SK-N-SH (cell line): ENCODE results near the gene DERL3. TPM values are rescaled to one million over a fixed set of nuclear protein-coding genes. Genes with fewer than 3 reads are reported as not detected.

Source experiments
- CTCF ChIA-PET: fragments of 300-600, 350-600 bp; formaldehyde crosslinking; extraction: SDS; loops from one replicate; lab custom pipeline; 2021; lab: Yijun Ruan, JAX
- POLR2A ChIA-PET: fragments of 350-600 bp; sonication (Branson Sonifier 250); formaldehyde crosslinking; extraction: SDS; loops from one replicate; lab custom pipeline; 2020; ENCODE audit warnings: antibody characterized with exemption, inconsistent platforms; lab: Yijun Ruan, JAX
- DNase-seq: peaks from one replicate; pipeline ENCODE4 v3.0.0; 2012
- H2AFZ ChIP-seq: fragments of 200-600 bp; sonication (generic); 2 replicates; pipeline ENCODE4 v1.8.1; 2016; ENCODE audit warnings: antibody characterized with exemption, mild to moderate bottlenecking, low read depth
- H3F3A ChIP-seq: fragments of 200-600 bp; sonication (generic); replicated peaks from 2 replicates; pipeline ENCODE3; 2016; ENCODE audit warnings: antibody characterized with exemption, mild to moderate bottlenecking; ENCODE audit not compliant: insufficient read depth
- H3K27ac ChIP-seq, 2 experiments: fragments of 200-500 bp in 1 of 2; fragments of 200-600 bp in 1 of 2; sonication (Bioruptor generic) in 1 of 2; sonication (generic), shearing (Covaris generic) in 1 of 2; 2 replicates each; pipeline versions ENCODE4 v1.5.1 to v1.6.1; 2014 to 2016; ENCODE audit warnings: low read depth in 2 of 2, inconsistent platforms in 1 of 2, low read length in 1 of 2, mild to moderate bottlenecking in 1 of 2, mixed read lengths in 1 of 2
- H3K27me3 ChIP-seq: fragments of 200-600 bp; sonication (generic), shearing (Covaris generic); 2 replicates; pipeline ENCODE4 v1.6.1; 2016; ENCODE audit warnings: mixed run types; ENCODE audit not compliant: insufficient read depth
- H3K36me3 ChIP-seq, 2 experiments: fragments of 200-500 bp in 1 of 2; fragments of 200-600 bp in 1 of 2; sonication (Bioruptor generic) in 1 of 2; sonication (generic) in 1 of 2; replicated peaks in 1 of 2; 2 replicates each; pipeline versions ENCODE3 to v1.5.1; 2014 to 2016; ENCODE audit warnings: low read length in 1 of 2, mild to moderate bottlenecking in 1 of 2; ENCODE audit not compliant: insufficient read depth in 2 of 2, control insufficient read depth in 1 of 2
- H3K4me1 ChIP-seq, 2 experiments: fragments of 200-500 bp in 1 of 2; fragments of 200-600 bp in 1 of 2; sonication (Bioruptor generic) in 1 of 2; sonication (generic), shearing (Covaris generic) in 1 of 2; 2 replicates each; pipeline versions ENCODE4 v1.5.1 to v1.6.1; 2014 to 2016; ENCODE audit warnings: low read depth in 1 of 2, low read length in 1 of 2, mixed run types in 1 of 2; ENCODE audit not compliant: insufficient read depth in 2 of 2, control insufficient read depth in 1 of 2
- H3K4me2 ChIP-seq: fragments of 200-600 bp; sonication (generic), shearing (Covaris generic); 2 replicates; pipeline ENCODE4 v1.6.1; 2017; ENCODE audit warnings: mixed run types
- H3K4me3 ChIP-seq, 2 experiments: fragments of 200-500 bp in 1 of 2; fragments of 200-600 bp in 1 of 2; sonication (Bioruptor generic) in 1 of 2; sonication (generic), shearing (Covaris generic) in 1 of 2; 2 replicates each; pipeline versions ENCODE4 v1.5.1 to v1.8.1; 2014 to 2016; ENCODE audit warnings: low read depth in 2 of 2, inconsistent platforms in 1 of 2, low read length in 1 of 2, mild to moderate bottlenecking in 1 of 2, mixed read lengths in 1 of 2, moderate library complexity in 1 of 2
- H3K79me2 ChIP-seq: fragments of 200-600 bp; sonication (generic); 2 replicates; pipeline ENCODE4 v1.8.1; 2017; ENCODE audit warnings: mild to moderate bottlenecking; ENCODE audit not compliant: insufficient read depth
- H3K9ac ChIP-seq: fragments of 200-600 bp; sonication (generic); 2 replicates; pipeline ENCODE4 v1.6.1; 2017; ENCODE audit warnings: mixed run types
- H3K9me2 ChIP-seq: fragments of 200-600 bp; sonication (generic); 2 replicates; pipeline ENCODE4 v1.6.1; 2017; ENCODE audit warnings: mixed run types
- H3K9me3 ChIP-seq: fragments of 200-600 bp; sonication (generic); 2 replicates; pipeline ENCODE4 v1.6.1; 2017; ENCODE audit warnings: mixed run types, mild to moderate bottlenecking, moderate library complexity
- H4K20me1 ChIP-seq: fragments of 200-600 bp; sonication (generic); 2 replicates; pipeline ENCODE4 v1.6.1; 2017; ENCODE audit warnings: mild to moderate bottlenecking, mixed run types; ENCODE audit not compliant: insufficient read depth
- EP300 ChIP-seq, 2 experiments: IDR thresholded peaks; 2 replicates each; pipeline versions ENCODE4 v1.4.0 to v1.6.1; 2012; ENCODE audit warnings: borderline replicate concordance in 1 of 2, low read depth in 1 of 2, low read length in 1 of 2
- FOXJ3 ChIP-seq: sonication (generic); formaldehyde crosslinking; IDR thresholded peaks from 2 replicates; pipeline ENCODE4 v1.5.1; 2020; ENCODE audit warnings: mild to moderate bottlenecking, missing genetic modification reagents
- GABPA ChIP-seq: IDR thresholded peaks from 2 replicates; pipeline ENCODE4 v1.4.0; 2012; ENCODE audit warnings: low read depth, mild to moderate bottlenecking
- IRF3 ChIP-seq: fragments of 150-350 bp; IDR thresholded peaks from 2 replicates; pipeline ENCODE4 v1.6.1; 2016; ENCODE audit warnings: mild to moderate bottlenecking, low read depth, low read length
- MAX ChIP-seq: IDR thresholded peaks from 2 replicates; pipeline ENCODE4 v1.4.0; 2012; ENCODE audit warnings: low read depth
- MEF2A ChIP-seq: IDR thresholded peaks from 2 replicates; pipeline ENCODE4 v1.4.0; 2012; ENCODE audit warnings: low read depth, borderline replicate concordance
- RAD21 ChIP-seq: IDR thresholded peaks from 2 replicates; pipeline ENCODE4 v1.6.1; 2012; ENCODE audit warnings: mild to moderate bottlenecking, low read length
- TAF1 ChIP-seq: IDR thresholded peaks from 2 replicates; pipeline ENCODE4 v1.6.1; 2012; ENCODE audit warnings: low read depth, mild to moderate bottlenecking, low read length, moderate library complexity, borderline replicate concordance
- TCF12 ChIP-seq: IDR thresholded peaks from 2 replicates; pipeline ENCODE4 v1.4.0; 2012
- TEAD4 ChIP-seq: IDR thresholded peaks from 2 replicates; pipeline ENCODE4 v1.4.0; 2012; ENCODE audit warnings: mild to moderate bottlenecking, borderline replicate concordance; ENCODE audit not compliant: insufficient read depth
- ZBTB33 ChIP-seq: IDR thresholded peaks from 2 replicates; pipeline ENCODE4 v1.4.0; 2012; ENCODE audit warnings: low read depth, borderline replicate concordance
- WGBS: methylation state at CpG from one replicate; pipeline ENCODE4 v1.1.6; 2017; ENCODE audit warnings: low lambda C conversion rate; 5-methylcytosine and 5-hydroxymethylcytosine counted together
- polyA plus RNA-seq, 3 experiments: library from polyadenylated mRNA; depleted of rRNA; stranded (reverse); fragments of >200 nt; gene quantifications; 2 replicates each; pipeline ENCODE4 v1.2.3, GENCODE V29; 2012

DERL3 gene
- polyA plus RNA-seq, 1 of the 3 experiments (the other 2 are of a cell fraction) = not detected

GRCh38 chr22:23882370-23882769, 43.6 kb upstream of the DERL3 start:
- Histone ChIP-seq H3K9ac (no peak overlapping the region), H2AFZ (no peak overlapping the region), H3K27ac (no peak overlapping the region), H3K9me3 (no peaks in the 10 kb centered on the region), H3K36me3 (peaks cover 0 to 10% of the 10 kb centered on the region in 2 experiments), H3K9me2 (no peaks in the 10 kb centered on the region), H3K4me3 (no peak overlapping the region), H3K4me2 (no peak overlapping the region), H3K27me3 (no peaks in the 10 kb centered on the region), H4K20me1 (no peaks in the 10 kb centered on the region), H3K4me1 (no peaks in the 10 kb centered on the region), H3K79me2 (no peaks in the 10 kb centered on the region), H3F3A (no peaks in the 10 kb centered on the region)
- DNase-seq = no peak
- 86% methylated on average over 12 of the region's 20 CpGs for WGBS
- CTCF ChIA-PET = interaction anchor here (0.6 kb wide), 1 partner anchor 806 kb away, joined by 3 read pairs; no protein-coding TSS in a partner anchor
- TF ChIP-seq EP300 (IDR thresholded peaks at IDR 0.05; ENCODE audit: borderline replicate concordance in 1 of 2, low read depth in 1 of 2, low read length in 1 of 2) (no peak), IRF3 (no peak), MEF2A (no peak), ZBTB33 (no peak), TAF1 (no peak)
- POLR2A ChIA-PET = no interaction called here

- POLR2A ChIA-PET = no interaction called here
- H3K4me3 ChIP-seq = no peak overlapping the region
- no peaks in the 10 kb centered on the region for H3K79me2 ChIP-seq
- 95% methylated on average over 7 of the region's 7 CpGs for WGBS
- no peak overlapping the region for H3K27ac ChIP-seq
- no peaks in the 10 kb centered on the region for H4K20me1 ChIP-seq
- no peak for TF ChIP-seq RAD21
- no peak for TF ChIP-seq FOXJ3 (CRISPR knock-in tag)
- TF ChIP-seq ZBTB33 = no peak
- TF ChIP-seq MAX = no peak
- no peak for TF ChIP-seq TEAD4
- TF ChIP-seq GABPA = no peak
- TF ChIP-seq TCF12 = no peak
- TF ChIP-seq, all 33 proteins: peak for 0
- Histone ChIP-seq H3K9ac (no peak overlapping the region), H3K9me3 (no peaks in the 10 kb centered on the region), H2AFZ (no peak overlapping the region), H3K36me3 (peaks cover 0 to 10% of the 10 kb centered on the region in 2 experiments), H3K9me2 (no peaks in the 10 kb centered on the region), H3F3A (no peaks in the 10 kb centered on the region), H3K4me2 (no peak overlapping the region), H3K27me3 (no peaks in the 10 kb centered on the region), H3K4me1 (no peaks in the 10 kb centered on the region)
- no peak for DNase-seq
- CTCF ChIA-PET = interaction anchor here (0.6 to 1.9 kb wide), 4 partner anchors 11 to 297 kb away, joined by 3 to 5 read pairs (median 4); no protein-coding TSS in a partner anchor
These were observed 39.4 kb upstream of the DERL3 start for GRCh38 chr22:23878219-23878618.
